HCT116 (cell line): ENCODE measurements around the gene SRGAP1. TPM values are rescaled to one million over a fixed set of nuclear protein-coding genes. Genes with fewer than 3 reads are reported as not detected.

Source experiments
- ATAC-seq: fragments of 200-7000 bp; cut with Tn5 transposase; 2 replicates; pipeline ENCODE4 v1.9.1; 2020; ENCODE audit warnings: mild to moderate bottlenecking, moderate library complexity
- BruUV-seq: library from RNA; stranded (reverse); fragments of 400-500 nt; replicated peaks from 2 replicates; lab custom pipeline; 2021; lab: Mats Ljungman, UMichigan
- CTCF ChIA-PET: fragments of 300-600 bp; sonication (Branson Sonifier 250); formaldehyde crosslinking; loops from one replicate; lab custom pipeline; 2021; ENCODE audit warnings: antibody characterized with exemption; lab: Charles Lee
- POLR2A ChIA-PET: fragments of 300-600, 350-600 bp; sonication (Branson Sonifier 250); formaldehyde crosslinking; loops from one replicate; lab custom pipeline; 2021; ENCODE audit warnings: antibody characterized with exemption; lab: Charles Lee
- RAD21 ChIA-PET, 2 experiments: fragments of 300-600 bp; sonication (Branson Sonifier 250); formaldehyde crosslinking; loops; one replicate each; lab custom pipeline; 2023; ENCODE audit warnings: low total read pairs in 2 of 2; ENCODE audit not compliant: uncharacterized antibody in 2 of 2, unreplicated experiment in 2 of 2, low non-redundant PET in 1 of 2; lab: Charles Lee
- DNase-seq: peaks from one replicate; pipeline ENCODE4 v3.0.0-alpha.2; 2010; ENCODE audit warnings: low read depth, low spot score
- H2AFZ ChIP-seq: fragments of 200-600 bp; shearing (Covaris generic), sonication (generic); 2 replicates; pipeline ENCODE4 v1.6.1; 2017; ENCODE audit warnings: low read depth, mixed run types, mixed read lengths, antibody characterized with exemption, low read length; ENCODE audit not compliant: poor library complexity, severe bottlenecking
- H3K27ac ChIP-seq: 2 replicates; pipeline ENCODE4 v1.5.1; 2012; ENCODE audit warnings: low read depth, low read length
- H3K27me3 ChIP-seq: fragments of 200-600 bp; sonication (generic); 2 replicates; pipeline ENCODE4 v1.6.1; 2016; ENCODE audit warnings: mixed run types, low read length, mixed read lengths; ENCODE audit not compliant: insufficient read depth
- H3K36me3 ChIP-seq, 2 experiments: fragments of 200-500 bp in 1 of 2; fragments of 200-600 bp in 1 of 2; sonication (Bioruptor generic) in 1 of 2; sonication (generic) in 1 of 2; 2 replicates each; pipeline versions ENCODE4 v1.5.1 to v1.6.1; 2014 to 2016; ENCODE audit warnings: low read length in 2 of 2, inconsistent platforms in 1 of 2, mixed read lengths in 1 of 2, mixed run types in 1 of 2; ENCODE audit not compliant: insufficient read depth in 2 of 2, control insufficient read depth in 1 of 2
- H3K4me1 ChIP-seq, 2 experiments: fragments of 200-600 bp in 1 of 2; sonication (generic) in 1 of 2; 2 replicates each; pipeline versions ENCODE4 v1.5.1 to v1.6.1; 2012 to 2017; ENCODE audit warnings: low read length in 2 of 2, inconsistent platforms in 1 of 2, mild to moderate bottlenecking in 1 of 2, mixed read lengths in 1 of 2, mixed run types in 1 of 2, moderate library complexity in 1 of 2; ENCODE audit not compliant: insufficient read depth in 2 of 2, control insufficient read depth in 1 of 2
- H3K4me2 ChIP-seq: fragments of 200-600 bp; sonication (generic); 2 replicates; pipeline ENCODE4 v1.6.1; 2017; ENCODE audit warnings: mixed run types, low read length, mixed read lengths
- H3K4me3 ChIP-seq, 2 experiments: fragments of 200-600 bp in 1 of 2; sonication (generic) in 1 of 2; replicated peaks in 1 of 2; 2 replicates each; pipeline ENCODE4 v1.5.1; 2011 to 2016; ENCODE audit warnings: low read length in 2 of 2, control low read depth in 1 of 2, low read depth in 1 of 2, mild to moderate bottlenecking in 1 of 2, mixed read lengths in 1 of 2, mixed run types in 1 of 2
- H3K79me2 ChIP-seq: fragments of 200-600 bp; sonication (generic); 2 replicates; pipeline ENCODE4 v1.6.1; 2017; ENCODE audit warnings: mild to moderate bottlenecking, mixed run types, low read length, moderate library complexity, mixed read lengths; ENCODE audit not compliant: insufficient read depth
- H3K9ac ChIP-seq: fragments of 200-600 bp; sonication (generic); 2 replicates; pipeline ENCODE4 v1.6.1; 2016; ENCODE audit warnings: low read length, mixed read lengths
- H3K9me2 ChIP-seq: fragments of 200-600 bp; sonication (generic), shearing (Covaris generic); 2 replicates; pipeline ENCODE4 v1.6.1; 2017; ENCODE audit warnings: mixed run types, mild to moderate bottlenecking, moderate library complexity; ENCODE audit not compliant: insufficient read depth
- H3K9me3 ChIP-seq, 2 experiments: fragments of 200-500 bp in 1 of 2; fragments of 200-600 bp in 1 of 2; sonication (Bioruptor generic) in 1 of 2; sonication (generic) in 1 of 2; 2 replicates each; pipeline ENCODE4 v1.6.1; 2014 to 2017; ENCODE audit warnings: low read length in 2 of 2, mixed read lengths in 2 of 2, inconsistent platforms in 1 of 2, low read depth in 1 of 2, mild to moderate bottlenecking in 1 of 2, mixed run types in 1 of 2, moderate library complexity in 1 of 2; ENCODE audit not compliant: control insufficient read depth in 1 of 2, insufficient read depth in 1 of 2
- H4K20me1 ChIP-seq: fragments of 200-600 bp; sonication (generic), shearing (Covaris generic); 2 replicates; pipeline ENCODE4 v1.6.1; 2017; ENCODE audit warnings: mixed run types, mild to moderate bottlenecking, moderate library complexity; ENCODE audit not compliant: insufficient read depth
- CBX3 ChIP-seq: IDR thresholded peaks from 2 replicates; pipeline ENCODE4 v1.6.1; 2012; ENCODE audit warnings: low read depth
- CEBPB ChIP-seq: IDR thresholded peaks from 2 replicates; pipeline ENCODE4 v1.6.1; 2012; ENCODE audit warnings: low read depth
- EGR1 ChIP-seq: IDR thresholded peaks from 2 replicates; pipeline ENCODE4 v1.6.1; 2012; ENCODE audit warnings: low read depth
- ELF1 ChIP-seq: IDR thresholded peaks from 2 replicates; pipeline ENCODE4 v1.6.1; 2012; ENCODE audit warnings: low read depth, borderline replicate concordance
- EZH2phosphoT487 ChIP-seq: fragments of 200-600 bp; IDR thresholded peaks from 2 replicates; pipeline ENCODE4 v1.6.1; 2018; ENCODE audit warnings: antibody characterized with exemption, borderline replicate concordance
- FOSL1 ChIP-seq: IDR thresholded peaks from 2 replicates; pipeline ENCODE4 v1.6.1; 2012; ENCODE audit warnings: low read depth
- POLR2A ChIP-seq: IDR thresholded peaks from 2 replicates; pipeline ENCODE4 v1.7.0; 2011; ENCODE audit warnings: borderline replicate concordance; ENCODE audit not compliant: insufficient read depth, insufficient read length; ENCODE audit errors: extremely low read depth
- POLR2AphosphoS5 ChIP-seq: IDR thresholded peaks from 2 replicates; pipeline ENCODE4 v1.6.1; 2011; ENCODE audit warnings: mild to moderate bottlenecking, low read depth, low read length, moderate library complexity
- RAD21 ChIP-seq: IDR thresholded peaks from 2 replicates; pipeline ENCODE4 v1.6.1; 2012; ENCODE audit warnings: low read depth, mild to moderate bottlenecking
- SIN3A ChIP-seq: IDR thresholded peaks from 2 replicates; pipeline ENCODE4 v1.6.1; 2012; ENCODE audit warnings: low read depth
- TCF7L2 ChIP-seq: IDR thresholded peaks from 2 replicates; pipeline ENCODE4 v1.7.0; 2011; ENCODE audit warnings: borderline replicate concordance, inconsistent platforms; ENCODE audit not compliant: insufficient read depth, insufficient read length; ENCODE audit errors: extremely low read depth
- YY1 ChIP-seq: IDR thresholded peaks from 2 replicates; pipeline ENCODE4 v1.6.1; 2011; ENCODE audit warnings: low read length, low read depth, moderate library complexity, mild to moderate bottlenecking; ENCODE audit not compliant: insufficient replicate concordance; ENCODE audit errors: extremely low read depth
- ZFX ChIP-seq: fragments of 450-650 bp; IDR thresholded peaks from 2 replicates; pipeline ENCODE4 v1.6.1; 2017
- ZNF274 ChIP-seq: fragments of 200-500 bp; sonication (Bioruptor generic); IDR thresholded peaks from 2 replicates; pipeline ENCODE4 v1.6.1; 2014; ENCODE audit warnings: mild to moderate bottlenecking, low read depth, low read length, inconsistent platforms
- intact Hi-C: fragments of 100-400 bp; cut with micrococcal nuclease; formaldehyde crosslinking; loops from 2 replicates; pipeline ENCODE4 v1.10.0; 2022
- total RNA-seq: library from RNA; stranded (reverse); gene quantifications from one replicate; pipeline ENCODE4 v1.2.1, GENCODE V29; 2021; ENCODE audit not compliant: unreplicated experiment
- TF ChIP-seq, protein P1 (sequence below): IDR thresholded peaks from 2 replicates; pipeline ENCODE4 v1.6.1; 2011; ENCODE audit warnings: mild to moderate bottlenecking, low read length, moderate library complexity; ENCODE audit not compliant: insufficient replicate concordance; ENCODE audit errors: extremely low read depth
- TF ChIP-seq, protein P2 (sequence below): IDR thresholded peaks from 2 replicates; pipeline ENCODE4 v1.6.1; 2012
- TF ChIP-seq, protein P3 (sequence below): IDR thresholded peaks from 2 replicates; pipeline ENCODE4 v1.6.1; 2012

Gene SRGAP1
- total RNA-seq, 1 experiment from 2014 or later, result 16.6 TPM

DNA sequence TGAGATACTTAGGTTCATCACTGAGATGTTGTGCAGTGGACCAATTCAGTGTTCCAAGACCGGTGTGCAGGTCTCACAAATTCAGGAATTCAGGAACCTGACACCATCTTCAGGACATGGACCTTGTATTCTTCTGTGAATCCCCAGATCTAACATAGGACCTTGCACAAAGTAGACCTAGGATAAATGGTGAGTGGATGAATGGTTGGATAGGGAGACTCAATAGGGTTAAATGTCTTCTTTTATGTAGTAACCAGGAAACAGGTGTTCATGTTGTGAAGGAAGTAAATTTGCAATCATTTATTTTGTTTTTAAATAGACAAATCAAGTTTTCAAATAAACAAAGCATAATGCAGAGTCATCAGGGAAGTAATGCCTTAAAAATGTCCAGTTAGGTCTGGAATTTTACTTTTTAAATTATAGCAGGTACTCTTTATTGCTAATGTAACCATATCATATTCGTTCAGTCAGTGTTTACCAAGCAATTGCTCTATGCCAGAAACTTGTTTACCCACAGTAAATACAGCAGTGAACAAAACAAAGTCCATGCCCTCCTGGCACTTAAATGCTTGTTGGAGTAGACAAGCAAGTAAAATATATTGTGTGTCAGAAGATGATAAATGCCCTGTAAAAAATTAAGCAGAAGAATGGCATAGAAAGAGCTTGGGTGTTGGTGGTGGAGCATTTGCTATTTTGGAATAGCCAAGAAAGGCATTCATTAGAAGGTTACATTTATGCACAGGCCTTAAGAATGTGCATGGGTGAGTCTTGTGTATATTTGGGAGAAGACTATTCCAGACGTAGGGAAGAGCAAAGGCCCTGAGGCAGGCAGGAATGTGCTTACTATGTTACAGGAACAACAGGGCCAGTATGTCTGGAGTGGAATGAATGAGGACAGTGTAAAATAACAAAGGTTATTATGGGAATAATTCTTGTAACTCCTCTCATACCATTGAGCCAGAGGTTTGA, 38.5 kb upstream of the SRGAP1 start:
- Histone ChIP-seq H2AFZ (no peak overlapping the region), H3K9ac (no peak overlapping the region), H3K36me3 (peaks cover 0 to 5% of the 10 kb centered on the region in 2 experiments; a peak in 3 of 4 replicates), H3K27ac (no peak overlapping the region), H3K79me2 (no peaks in the 10 kb centered on the region), H3K9me3 (no peaks in the 10 kb centered on the region), H3K4me1 (no peaks in the 10 kb centered on the region), H3K4me3 (no peak overlapping the region), H3K4me2 (no peak overlapping the region), H3K27me3 (no peaks in the 10 kb centered on the region), H3K9me2 (no peaks in the 10 kb centered on the region), H4K20me1 (no peaks in the 10 kb centered on the region)
- ATAC-seq (no peak), DNase-seq (no peak)
- RAD21 ChIA-PET, result no interaction called here
- BruUV-seq, result no TSS peak
- POLR2A ChIA-PET, result no interaction called here
- CTCF ChIA-PET, result no interaction called here
- no peak for TF ChIP-seq CEBPB
- TF ChIP-seq EZH2phosphoT487, result no peak
- TF ChIP-seq, protein P1, sequence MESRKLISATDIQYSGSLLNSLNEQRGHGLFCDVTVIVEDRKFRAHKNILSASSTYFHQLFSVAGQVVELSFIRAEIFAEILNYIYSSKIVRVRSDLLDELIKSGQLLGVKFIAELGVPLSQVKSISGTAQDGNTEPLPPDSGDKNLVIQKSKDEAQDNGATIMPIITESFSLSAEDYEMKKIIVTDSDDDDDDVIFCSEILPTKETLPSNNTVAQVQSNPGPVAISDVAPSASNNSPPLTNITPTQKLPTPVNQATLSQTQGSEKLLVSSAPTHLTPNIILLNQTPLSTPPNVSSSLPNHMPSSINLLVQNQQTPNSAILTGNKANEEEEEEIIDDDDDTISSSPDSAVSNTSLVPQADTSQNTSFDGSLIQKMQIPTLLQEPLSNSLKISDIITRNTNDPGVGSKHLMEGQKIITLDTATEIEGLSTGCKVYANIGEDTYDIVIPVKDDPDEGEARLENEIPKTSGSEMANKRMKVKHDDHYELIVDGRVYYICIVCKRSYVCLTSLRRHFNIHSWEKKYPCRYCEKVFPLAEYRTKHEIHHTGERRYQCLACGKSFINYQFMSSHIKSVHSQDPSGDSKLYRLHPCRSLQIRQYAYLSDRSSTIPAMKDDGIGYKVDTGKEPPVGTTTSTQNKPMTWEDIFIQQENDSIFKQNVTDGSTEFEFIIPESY, result no peak
- no peak for TF ChIP-seq RAD21
- no peak for TF ChIP-seq TCF7L2
- no peak for TF ChIP-seq ZNF274
- no peak for TF ChIP-seq ZFX
- TF ChIP-seq, protein P2, sequence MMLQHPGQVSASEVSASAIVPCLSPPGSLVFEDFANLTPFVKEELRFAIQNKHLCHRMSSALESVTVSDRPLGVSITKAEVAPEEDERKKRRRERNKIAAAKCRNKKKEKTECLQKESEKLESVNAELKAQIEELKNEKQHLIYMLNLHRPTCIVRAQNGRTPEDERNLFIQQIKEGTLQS, result no peak
- TF ChIP-seq, protein P3, sequence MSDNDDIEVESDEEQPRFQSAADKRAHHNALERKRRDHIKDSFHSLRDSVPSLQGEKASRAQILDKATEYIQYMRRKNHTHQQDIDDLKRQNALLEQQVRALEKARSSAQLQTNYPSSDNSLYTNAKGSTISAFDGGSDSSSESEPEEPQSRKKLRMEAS, result no peak
- TF ChIP-seq POLR2A, result no peak
- TF ChIP-seq EGR1, result no peak
- TF ChIP-seq CBX3, result no peak
- TF ChIP-seq YY1, result no peak
- TF ChIP-seq POLR2AphosphoS5, result no peak
- no peak for TF ChIP-seq ELF1
- no peak for TF ChIP-seq SIN3A
- TF ChIP-seq FOSL1, result no peak
- intact Hi-C loops, result loop anchor here (10.0 kb wide), 1 partner anchor 381 kb away; no protein-coding TSS in a partner anchor
